Stimulated activated naive CD4-positive, alpha-beta T cell treated with Interleukin-2 at 50 U/mL for 16 hours (primary cell): ENCODE results near the gene ZNF3.

Source experiments
- DNase-seq: peaks from one replicate; lab custom pipeline; 2025; lab: John Stamatoyannopoulos, UW

ZNF3 gene

DNA sequence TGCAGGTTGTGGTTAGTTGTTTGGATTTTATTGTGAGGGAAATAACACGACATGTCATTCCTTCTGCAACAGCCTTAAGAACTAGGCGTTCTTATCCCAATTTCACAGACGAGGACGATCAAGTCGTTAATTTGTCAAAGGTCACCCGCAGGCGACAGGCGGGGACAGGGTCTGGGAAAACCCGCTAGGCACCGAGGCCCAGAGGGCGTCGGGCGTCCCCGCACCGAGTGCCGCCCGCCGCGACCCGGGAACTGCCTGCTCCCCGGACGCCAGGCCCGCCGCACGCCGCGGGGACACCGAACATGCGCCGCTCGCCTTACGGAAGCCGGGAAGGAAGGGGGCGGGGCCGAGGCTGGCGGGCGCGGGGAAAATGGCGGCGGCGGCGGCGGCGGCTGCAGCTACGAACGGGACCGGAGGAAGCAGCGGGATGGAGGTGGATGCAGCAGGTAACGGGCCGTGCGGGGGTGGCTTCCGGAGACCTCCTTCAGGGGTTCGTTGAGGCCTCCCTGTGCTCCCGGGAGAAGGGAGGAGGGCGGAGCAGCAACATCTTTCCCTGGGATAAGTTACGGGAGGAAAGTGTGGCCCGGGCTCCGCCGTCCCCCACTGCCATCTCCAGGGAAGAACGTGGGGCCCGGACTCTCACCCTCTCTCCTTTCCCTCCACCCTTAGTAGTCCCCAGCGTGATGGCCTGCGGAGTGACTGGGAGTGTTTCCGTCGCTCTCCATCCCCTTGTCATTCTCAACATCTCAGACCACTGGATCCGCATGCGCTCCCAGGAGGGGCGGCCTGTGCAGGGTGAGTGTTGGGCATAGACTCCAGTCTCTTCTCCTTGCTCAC, 7.3 kb upstream of the ZNF3 start, which contains the start of gene COPS6:
TSS of gene COPS6 (plus strand) at position 349 of the 837 bp plus-strand sequence. CDS start at position 371, 22 bp downstream.
- peak; percentile 82 for DNase-seq

DNA sequence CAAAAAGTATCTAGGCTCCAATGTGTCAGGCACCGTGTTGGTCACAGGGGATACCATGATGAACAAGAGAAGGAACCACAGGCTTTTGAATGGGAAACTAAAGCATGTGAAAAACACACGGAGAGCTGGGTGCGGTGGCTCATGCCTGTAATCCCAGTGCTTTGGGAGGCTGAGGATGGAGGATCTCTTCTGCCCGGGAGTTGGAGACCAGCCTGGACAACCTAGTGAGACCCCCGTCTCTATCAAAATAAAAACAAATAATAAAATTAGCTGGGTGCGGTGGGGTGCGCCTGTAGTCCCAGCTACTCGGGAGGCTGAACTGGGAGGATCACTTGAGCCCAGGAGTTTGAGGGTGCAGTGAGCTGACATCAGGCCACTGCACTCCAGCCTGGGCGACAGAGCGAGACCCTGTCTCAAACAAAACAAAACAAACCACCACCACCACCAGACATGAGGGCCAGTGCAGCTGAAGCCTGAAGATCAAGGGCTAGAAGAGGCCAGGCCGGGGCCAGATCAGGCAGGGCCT, 6.6 kb upstream of the ZNF3 start:
- no peak for DNase-seq

DNA sequence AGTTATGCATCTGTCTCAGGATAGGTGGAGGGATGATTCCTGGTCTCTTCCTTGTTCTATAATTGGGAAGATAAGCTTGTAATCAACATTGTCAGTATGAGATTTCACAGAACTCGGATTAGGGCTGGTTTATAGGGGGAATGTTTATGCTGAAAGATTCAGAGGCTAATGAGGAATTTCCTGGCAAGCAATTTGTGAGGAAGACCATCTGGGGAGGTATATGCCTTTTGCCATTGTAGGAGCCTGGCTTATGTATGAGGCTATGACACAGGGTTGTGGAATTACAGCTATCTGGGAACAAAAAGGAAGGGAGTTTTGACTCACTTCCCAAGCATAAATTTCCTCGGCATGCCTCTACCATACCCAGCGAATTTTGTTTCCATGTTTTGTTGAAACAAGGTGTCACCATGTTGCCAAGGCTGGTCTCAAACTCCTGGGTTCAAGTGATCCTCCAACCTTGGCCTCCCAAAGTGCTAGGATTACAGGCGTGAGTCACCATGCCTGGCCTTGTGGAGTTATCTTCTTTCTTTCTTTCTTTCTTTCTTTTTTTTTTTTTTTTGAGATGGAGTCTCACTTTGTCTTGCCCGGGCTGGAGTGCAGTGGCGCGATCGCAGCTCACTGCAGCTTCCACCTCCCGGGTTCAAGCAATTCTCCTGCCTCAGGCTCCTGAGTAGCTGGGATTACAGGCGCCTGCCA, 5.7 kb upstream of the ZNF3 start:
- DNase-seq = no peak

DNA sequence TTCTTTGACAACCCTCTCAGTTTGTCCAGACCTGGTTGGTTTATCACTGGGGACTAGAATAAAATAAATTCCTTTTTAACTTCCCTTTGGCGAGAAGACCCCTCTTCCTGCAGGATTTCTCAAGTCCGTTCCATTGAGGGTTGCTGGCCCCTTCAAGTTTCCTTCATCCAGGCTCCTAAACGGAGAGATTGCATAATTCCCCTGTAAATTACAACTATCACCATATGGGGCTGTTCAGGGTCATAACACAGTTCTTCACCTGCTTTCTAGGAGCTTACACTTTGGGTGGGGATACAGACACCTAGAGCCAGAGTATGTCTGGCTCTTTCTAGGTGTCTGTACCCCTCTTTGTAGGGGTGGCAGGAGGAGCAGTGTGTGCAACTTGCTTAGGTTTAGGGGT, 4.0 kb upstream of the ZNF3 start:
- DNase-seq = no peak

DNA sequence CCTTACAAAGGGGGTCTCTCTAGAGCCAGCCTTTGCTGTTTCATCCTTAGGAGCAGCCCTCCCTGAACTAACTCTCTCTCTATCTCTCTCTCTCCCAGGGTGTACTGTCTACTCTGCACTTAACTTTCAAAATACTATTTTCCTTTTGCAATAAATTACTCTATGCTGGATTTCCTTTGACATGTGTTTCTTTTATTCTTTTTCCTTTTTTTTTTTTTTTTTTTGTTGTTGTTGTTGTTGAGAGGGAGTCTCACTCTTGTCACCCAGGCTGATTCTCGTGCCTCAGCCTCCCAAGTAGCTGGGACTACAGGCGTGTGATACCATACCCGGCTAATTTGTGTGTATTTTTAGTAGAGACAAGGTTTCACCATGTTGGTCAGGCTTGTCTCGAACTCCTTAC, 1.5 kb upstream of the ZNF3 start:
- DNase-seq = no peak

DNA sequence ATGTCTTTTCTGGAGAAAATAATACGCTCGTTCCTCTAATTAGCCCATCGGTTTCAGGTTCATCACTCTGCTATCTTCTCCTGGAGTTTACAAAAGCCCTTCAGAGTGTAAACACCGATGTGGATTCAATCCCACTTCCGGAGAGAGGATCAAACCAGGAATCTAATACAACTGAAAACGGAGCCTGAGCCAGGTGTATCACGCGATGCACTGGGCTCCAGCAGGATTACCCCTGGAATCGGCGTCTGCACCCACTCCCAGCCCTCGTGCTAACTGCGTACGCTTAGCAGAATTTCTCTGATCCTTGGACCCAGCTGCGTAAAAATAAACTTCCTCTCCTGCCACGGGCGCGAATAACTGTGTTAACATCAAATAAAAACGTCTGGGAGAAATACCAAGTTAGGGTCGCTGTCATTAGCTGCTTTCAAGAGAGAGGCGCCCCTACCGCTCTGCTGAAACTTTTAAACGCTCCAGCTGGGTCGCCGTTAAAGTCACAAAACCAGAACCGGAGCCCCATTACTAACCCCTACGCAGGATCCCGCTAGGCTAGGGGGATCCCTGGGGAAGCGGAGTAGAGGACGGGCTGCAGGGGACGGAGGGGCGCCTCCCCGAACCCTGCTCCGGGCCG, 502 bp downstream of the ZNF3 start:
- DNase-seq = no peak

DNA sequence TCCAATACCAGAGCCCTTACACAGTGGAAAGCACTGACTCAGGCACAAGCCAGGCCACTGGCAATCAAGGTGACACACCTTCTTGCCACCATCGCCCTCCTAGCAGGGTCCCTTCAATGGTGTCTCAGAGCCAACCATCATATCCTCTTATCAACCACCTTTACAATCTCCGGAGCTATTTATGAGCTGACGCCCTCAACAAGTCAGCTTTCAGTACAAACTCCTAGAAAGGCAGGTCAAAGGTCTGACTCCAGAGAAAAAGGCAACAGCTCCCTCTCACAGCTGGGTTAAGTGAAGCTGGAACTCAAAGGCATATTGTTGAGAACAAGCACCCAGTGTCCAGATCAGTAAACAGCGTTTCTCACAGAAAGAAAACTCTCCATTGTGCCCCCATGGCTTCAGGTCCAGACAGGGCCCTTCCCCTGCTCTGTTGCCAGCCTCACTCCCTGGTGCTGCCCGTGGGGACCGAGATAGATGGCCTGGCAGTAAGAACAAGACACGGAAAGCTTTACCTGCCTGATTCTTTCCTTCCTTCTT, 2.4 kb downstream of the ZNF3 start:
- DNase-seq = no peak

DNA sequence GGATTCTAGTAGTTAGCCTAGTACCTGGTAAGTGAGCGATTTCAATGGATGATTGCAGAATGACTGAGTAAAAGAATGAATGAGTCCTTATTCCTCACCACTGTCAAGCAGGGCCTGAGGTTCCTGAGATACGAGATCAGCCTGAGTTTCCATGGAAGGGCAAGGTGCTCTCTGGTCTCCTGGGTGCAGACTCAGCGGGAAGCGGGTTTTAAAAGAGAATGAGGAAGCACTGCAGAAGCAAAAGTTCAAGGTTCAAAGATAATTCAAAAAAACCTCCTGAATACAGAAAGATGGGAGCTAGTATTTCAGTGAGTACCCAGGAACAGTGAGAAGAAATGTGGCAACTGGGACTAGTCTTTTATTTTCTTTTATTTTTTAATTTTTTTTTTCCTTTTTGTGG, 4.3 kb downstream of the ZNF3 start:
- DNase-seq = no peak

DNA sequence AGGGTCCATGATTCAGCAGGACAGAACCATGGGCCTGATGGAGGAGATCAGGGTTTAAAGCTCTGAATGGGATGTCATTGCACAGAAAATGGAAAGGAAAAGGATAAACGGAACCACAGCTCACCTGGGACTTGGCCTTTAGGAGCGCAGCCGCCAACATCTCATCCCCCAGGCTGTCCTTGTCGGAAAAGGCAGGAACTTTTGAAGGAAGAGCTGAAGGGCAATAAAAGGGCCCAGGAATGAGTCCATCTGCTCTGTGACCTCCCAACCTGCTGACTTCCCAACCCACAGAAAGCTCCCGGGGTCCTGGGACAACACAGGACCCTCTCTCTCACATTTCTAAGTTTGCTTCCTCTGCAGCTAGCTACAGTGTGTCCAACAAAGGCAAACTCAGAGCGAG, 6.1 kb downstream of the ZNF3 start:
- DNase-seq = no peak

DNA sequence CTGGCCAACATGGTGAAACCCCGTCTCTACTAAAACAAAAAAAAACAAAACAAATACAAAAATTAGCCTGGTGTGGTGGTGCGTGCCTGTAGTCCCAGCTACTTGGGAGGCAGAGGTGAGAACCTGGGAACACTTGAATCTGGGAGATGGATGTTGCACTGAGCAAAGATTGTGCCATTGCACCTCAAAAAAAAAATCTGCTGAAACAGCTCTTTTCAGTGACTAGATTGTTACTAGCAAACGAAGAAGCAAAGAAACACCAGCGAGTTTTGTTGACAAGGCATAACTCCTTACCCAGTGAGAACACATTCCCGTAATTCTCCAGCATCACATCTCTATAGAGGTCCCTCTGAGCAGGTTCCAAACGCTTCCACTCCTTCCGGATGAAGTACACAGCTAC, 6.7 kb downstream of the ZNF3 start:
- DNase-seq = no peak

DNA sequence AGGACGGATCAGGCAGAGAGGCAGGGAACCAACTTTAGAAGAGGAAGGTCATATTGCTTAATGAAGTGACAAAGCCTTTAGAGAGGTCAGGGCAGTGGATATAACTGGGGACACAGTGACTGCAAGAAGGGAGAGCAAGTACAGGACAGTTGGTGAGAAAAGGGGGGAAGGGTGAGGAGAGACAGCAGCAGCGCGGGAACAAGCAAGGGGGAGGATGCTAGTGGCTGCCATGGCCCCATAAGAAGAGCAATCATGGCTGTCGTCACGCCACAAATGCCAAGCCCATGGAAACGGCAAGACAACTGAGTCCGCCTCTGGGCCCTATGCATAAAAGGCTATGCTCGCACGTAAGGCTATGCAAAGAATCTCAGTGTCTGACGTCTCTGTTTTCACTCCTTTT, 9.1 kb downstream of the ZNF3 start:
- no peak for DNase-seq

DNA sequence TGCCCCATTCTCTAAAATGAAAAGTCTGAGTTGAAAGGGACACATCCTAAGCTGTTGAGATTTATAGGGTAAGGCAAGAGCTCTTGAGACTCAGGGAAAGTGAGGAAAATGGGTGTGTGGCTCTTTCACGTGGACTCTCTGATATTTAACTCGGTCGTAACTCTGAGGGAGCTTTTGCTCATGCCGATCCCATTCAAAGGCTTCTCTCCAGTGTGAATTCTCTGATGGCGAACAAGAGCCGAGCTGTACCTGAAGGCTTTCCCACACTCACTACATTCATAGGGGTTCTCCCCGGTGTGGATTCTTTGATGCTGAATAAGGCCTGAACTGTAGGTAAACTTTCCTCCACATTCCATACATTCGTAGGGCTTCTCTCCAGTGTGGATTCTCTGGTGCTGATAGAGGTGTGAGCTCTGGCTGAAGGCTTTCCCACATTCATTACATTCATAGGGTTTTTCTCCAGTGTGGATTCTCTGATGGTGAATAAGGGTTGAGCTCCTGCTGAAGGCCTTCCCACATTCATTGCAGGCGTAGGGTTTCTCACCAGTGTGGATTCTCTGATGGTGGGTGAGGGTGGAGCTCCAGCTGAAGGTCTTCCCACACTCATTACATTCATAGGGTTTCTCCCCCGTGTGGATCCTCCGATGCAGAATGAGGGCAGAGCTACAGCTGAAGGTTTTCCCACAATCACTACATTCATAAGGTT, 10.4 kb downstream of the ZNF3 start:
- DNase-seq = no peak

DNA sequence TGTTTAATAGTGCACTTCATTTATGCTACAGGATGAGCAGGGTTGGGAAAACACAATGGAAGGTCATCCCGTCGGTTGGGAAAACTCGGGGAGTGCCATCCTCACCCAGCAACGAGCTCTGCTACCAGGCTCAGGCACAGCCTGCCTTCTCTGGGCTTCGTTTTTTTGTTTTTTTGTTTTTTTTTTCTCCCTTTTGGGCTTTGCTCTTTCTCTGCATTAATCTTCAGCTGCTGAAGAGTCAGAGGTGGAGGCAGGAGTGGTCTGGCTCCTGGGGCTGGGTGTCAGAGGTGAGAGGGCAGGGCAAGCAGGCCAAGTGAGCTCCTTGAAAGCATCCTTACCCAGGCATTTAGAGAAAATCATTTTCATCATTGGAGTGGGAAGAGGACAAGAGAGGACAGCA, 11.5 kb downstream of the ZNF3 start:
- DNase-seq = no peak

DNA sequence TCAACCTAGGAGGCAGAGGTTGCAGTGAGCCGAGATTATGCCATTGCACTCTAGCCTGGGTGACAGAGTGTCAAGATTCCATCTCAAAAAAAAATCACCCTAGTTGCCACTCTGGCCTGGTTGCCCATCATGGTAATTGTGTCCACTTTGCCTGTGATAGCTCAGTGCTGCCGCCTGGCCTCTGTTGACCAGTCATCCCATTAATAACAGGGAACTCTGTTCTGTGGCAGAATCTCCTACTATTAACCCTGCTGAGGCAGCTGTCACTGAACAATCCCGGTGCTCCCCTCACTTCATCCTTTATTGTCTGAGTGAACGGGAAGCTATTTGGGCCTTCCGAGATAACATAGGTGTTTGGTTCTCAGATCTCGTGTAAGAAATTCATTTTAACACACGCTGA, 14.6 kb downstream of the ZNF3 start:
- no peak for DNase-seq

DNA sequence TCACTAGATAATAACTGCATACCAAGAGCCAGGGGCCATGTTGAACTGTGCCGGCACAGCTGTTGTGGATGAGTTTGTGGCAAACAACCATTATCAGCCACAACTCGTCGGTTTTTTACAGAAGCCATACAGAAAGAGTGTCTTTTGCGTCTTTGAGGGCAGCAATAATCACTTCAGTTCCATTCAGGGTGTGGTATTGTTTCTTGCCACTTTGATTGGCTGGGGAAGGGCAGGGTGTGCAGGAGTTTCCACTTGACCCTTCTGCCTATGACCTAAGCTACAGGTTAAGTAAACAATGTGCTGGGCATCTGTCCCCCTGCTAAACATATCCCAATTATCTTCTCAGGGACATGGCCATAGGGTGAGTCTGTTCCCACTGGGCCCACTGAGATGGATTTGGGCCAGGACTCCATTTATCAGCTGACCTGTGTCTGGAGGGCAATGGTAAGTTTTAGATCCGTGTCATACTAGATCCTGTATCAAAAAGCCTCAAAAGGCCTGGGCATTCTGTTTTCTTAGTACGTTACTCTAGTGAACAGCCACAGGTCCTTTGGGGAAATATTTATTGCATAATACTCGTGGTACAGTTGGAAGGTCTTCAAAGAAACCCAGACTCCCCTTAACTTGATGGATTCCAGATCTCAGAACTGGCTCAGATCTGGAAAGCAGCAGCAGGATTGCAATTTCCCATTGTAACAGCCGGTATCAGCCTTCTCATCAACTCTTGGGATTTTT, 15.9 kb downstream of the ZNF3 start:
- DNase-seq = no peak

DNA sequence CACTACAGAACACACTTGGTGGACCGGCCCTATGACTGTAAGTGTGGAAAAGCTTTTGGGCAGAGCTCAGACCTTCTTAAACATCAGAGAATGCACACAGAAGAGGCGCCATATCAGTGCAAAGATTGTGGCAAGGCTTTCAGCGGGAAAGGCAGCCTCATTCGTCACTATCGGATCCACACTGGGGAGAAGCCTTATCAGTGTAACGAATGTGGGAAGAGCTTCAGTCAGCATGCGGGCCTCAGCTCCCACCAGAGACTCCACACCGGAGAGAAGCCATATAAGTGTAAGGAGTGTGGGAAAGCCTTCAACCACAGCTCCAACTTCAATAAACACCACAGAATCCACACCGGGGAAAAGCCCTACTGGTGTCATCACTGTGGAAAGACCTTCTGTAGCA, 17.4 kb downstream of the ZNF3 start:
- DNase-seq = no peak

DNA sequence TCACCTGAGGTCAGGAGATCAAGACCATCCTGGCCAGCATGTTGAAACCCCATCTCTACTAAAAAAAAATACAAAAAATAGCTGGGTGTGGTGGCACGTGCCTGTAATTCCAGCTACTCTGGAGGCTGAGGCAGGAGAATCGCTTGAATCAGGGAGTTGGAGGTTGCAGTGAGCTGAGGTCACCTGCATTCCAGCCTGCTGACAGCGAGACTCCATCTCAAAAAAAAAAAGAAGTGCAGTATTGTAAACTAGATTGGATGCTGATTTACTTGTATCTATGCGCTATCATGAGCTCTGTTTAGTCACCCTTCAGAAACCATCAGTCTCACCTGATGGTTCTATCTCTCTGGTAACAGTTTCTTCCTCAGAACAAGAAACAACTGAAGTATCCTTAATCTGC, 18.1 kb downstream of the ZNF3 start:
- no peak for DNase-seq

DNA sequence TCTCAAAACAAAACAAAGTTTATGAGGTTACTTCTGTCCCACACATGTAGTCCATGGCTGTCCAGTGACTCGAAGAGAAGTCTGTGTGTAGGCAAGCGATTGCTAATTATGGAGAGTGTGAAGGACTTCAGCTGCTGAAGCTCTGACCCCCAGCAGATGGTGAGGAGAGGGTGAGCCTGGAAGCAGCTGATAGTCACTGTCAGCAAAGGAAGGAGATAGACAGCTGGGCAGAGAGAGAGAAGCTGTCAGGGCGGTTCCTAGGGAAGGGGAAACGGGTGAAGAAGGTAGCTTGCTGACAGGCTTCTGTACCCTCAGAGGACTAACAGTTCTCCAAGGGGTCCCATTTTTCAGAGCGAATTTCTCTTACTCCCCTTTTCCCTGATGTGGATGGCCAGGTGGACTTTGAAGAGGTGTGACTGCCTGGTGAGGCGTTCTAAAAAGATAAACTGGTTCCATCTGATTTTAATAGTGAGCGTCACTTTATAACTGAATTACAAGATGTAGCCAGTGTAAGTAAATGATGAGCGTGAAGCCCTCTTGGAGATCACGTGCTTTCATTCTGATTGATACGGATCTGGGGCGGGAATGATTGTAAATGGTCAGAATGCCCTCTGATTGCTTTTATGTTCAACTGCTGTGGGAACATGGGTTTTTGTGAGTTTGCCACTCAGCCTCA, 19.9 kb downstream of the ZNF3 start:
- no peak for DNase-seq

DNA sequence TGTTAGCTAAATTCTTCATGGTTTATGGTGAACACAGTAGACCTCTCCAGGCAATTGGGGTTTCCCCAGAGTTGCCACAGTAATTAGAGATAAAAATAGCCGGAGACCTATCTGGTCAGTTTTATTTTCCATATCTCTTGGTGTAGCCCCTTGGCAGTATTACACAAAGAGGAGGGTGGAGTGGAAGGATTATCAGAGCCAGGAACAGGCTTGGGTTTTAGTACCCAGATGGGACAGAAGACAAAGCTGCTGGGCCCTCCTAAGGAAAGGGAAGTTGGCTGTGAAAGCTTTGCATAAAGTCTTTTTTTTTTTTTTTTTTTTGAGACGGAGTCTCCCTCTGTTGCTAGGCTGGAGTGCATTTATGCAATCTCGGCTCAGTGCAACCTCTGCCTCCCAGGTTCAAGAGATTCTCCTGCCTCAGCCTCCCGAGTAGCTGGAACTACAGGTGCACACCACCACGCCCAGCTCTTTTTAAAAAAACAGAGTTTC, 22.2 kb downstream of the ZNF3 start:
- DNase-seq = no peak

DNA sequence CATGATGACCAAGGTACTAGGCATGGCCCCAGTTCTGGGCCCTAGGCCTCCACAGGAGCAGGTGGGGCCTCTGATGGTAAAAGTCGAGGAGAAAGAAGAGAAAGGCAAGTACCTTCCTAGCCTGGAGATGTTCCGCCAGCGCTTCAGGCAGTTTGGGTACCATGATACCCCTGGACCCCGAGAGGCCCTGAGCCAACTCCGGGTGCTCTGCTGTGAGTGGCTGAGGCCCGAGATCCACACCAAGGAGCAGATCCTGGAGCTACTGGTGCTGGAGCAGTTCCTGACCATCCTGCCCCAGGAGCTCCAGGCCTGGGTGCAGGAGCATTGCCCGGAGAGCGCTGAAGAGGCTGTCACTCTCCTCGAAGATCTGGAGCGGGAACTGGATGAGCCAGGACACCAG, 24.5 kb downstream of the ZNF3 start:
- DNase-seq = no peak

DNA sequence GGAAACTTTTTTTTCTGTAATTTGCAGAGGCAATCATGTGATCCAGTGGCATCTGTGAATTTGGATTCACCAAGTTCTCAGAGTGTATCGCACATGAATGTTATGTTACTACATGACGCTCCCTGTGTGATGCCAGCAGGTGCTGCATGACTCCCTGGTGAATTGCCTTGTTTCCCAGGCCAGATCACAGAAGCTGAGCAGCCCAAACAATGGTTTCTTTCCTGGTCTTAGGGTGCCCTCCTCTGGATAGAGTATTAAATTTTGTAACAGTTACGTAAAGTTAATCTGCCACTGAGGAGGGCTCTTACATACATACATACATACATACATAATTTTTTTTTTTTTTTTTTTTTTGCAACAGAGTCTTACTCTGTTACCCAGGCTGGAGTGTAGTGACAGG, 28.3 kb downstream of the ZNF3 start:
- DNase-seq = no peak
